Activated CD8-positive, alpha-beta memory T cell treated with anti-CD3 and anti-CD28 coated beads, Interleukin-2, amount 50 U/mL, for 4 hours (primary cell): ENCODE data around the gene TMEM123.

ENCODE experiments used
- DNase-seq: peaks from one replicate; pipeline ENCODE4 v3.0.0-alpha.2; 2020

The TMEM123 gene

DNA sequence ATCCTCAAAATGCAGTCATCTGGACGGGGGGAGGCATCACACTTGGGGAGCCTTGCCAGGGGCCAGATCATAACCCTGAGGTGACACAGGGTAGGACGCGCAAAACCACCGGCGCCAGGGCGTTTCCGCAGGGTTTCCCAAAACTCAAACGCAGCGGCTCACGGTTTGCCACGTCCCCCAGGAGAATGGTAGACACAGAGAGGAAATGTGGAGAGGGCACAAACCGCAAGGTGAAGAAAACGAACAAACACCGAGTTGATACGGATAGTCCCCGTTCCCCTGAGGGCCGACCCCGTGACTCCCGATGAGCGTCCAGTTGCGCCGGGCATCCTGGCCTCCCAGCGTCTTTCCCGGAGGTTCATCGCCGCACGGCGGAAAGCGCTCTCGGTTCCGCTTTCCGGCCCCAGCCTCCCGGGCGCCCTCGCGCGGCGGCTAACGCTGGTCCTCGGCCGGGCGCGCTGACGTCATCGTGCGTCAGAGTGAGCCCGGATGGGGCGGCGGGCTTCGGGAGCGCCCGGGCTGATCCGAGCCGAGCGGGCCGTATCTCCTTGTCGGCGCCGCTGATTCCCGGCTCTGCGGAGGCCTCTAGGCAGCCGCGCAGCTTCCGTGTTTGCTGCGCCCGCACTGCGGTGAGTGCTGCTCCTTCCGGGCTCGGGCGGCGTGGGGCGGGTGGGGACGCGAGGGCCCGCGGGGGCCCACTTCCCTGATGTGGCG lies 105.7 kb downstream of the TMEM123 start, which contains the start of gene BIRC2:
TSS of gene BIRC2 (plus strand) at position 467 of the 714 bp plus-strand sequence. CDS start 2,641 bp downstream, outside the sequence.
- peak; percentile 97 for DNase-seq

GRCh38 chr11:102346456-102346747 lies 106.2 kb downstream of the TMEM123 start:
- no peak for DNase-seq
